Stimulated activated CD8-positive, alpha-beta memory T cell treated with anti-CD3 and anti-CD28 coated beads, Interleukin-15, amount 100 ng/mL, for 1 hour (primary cell): ENCODE data around the gene PLXNB2.

ENCODE experiments used
- DNase-seq: peaks from one replicate; pipeline ENCODE4 v3.0.0-alpha.2; 2020; ENCODE audit warnings: low read depth

PLXNB2 gene

DNA sequence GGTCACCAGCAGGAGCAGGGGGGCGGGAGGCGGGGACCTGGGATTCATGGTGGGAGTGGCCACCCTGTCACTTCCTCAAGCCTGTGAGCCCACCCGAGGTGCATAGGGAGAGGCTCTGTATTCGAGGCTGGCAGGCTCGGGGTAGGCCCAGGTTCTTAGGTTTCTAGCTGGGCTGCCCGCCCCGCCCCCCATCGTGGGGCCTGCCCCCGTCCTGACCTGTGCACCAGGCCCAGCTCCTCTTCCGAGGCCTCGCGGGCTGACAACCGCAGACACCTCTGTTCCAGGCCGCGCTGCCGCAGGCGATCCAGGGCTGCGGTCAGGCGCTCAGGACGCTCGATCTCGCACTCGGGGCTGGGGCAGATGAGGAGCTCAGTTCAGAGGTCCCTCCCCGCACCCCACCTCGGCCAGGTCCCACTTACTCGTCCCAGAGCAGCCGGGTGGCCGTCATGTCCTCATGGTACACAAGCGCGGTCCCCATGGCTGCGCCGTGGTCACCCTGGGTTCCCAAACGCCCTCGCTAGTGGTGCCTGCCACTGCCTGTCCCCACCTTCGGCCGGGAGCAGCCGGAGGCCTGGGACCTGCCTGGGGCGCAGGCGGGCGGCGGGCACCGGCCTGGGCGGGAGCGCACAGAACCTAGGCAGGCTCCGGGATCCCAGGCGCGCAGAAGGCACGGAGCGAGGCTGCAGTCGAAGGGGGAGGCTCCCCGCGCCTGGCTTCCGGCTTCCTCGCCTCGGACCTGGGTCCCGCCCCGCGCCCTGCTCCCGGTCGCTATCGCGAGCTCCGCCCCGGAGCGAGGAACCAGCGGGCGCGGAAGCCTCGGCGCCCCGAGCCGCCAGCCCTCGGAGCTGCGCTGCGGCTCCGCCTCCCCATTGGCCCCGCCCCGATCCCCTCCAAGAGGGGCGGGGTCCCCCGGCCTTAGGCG lies 56.6 kb downstream of the PLXNB2 start, which contains the start of gene HDAC10:
Gene HDAC10 (minus strand): TSS at position 711 of the 922 bp plus-strand sequence. CDS start 233 bp downstream, at position 478.
- DNase-seq: no peak

- no peak for DNase-seq
Measured at GRCh38 chr22:50250249-50250554, 57.2 kb downstream of the PLXNB2 start.

DNA sequence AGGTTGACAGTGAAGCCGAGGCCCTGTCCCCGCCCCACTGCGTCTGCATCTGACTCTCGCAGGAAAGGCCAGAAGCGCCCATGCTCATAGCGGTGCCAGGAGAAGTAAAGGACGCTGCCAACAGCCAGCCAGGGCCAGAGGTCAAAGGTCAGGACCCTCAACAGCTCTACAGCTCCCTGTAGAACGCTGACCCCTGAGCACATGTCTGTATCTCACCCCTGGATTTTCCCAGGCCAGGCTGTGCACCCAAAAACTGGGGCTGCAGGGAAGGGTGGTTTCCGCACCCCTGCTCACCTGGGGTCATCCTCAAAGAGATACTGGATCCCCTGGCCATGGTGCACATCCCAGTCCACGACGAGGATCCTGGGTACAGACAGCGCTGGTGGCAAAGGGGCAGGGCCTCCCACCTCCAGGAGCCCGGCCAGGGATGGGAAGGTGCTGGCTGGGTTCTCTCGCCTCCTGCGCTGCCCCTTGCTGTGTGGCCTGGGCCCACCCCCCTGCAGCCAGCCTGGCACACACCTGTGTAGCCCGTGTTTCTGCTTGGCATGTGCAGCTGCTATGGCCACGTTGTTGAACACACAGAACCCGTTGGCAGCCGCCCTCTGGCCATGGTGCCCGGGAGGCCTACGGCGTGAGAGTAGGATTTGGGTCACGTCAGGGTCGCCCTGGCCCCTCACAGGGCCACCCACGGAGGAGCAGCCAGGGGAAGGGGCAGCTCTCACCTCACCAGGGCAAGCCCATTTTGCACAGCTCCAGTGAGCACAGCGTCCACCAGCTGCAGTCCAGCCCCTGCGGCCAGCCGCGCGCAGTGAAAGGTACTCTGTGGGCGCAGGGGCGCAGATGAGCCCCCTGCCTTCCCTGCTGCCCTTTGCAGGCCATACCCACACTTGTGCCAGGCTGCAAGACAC lies 57.9 kb downstream of the PLXNB2 start:
- no peak for DNase-seq

DNA sequence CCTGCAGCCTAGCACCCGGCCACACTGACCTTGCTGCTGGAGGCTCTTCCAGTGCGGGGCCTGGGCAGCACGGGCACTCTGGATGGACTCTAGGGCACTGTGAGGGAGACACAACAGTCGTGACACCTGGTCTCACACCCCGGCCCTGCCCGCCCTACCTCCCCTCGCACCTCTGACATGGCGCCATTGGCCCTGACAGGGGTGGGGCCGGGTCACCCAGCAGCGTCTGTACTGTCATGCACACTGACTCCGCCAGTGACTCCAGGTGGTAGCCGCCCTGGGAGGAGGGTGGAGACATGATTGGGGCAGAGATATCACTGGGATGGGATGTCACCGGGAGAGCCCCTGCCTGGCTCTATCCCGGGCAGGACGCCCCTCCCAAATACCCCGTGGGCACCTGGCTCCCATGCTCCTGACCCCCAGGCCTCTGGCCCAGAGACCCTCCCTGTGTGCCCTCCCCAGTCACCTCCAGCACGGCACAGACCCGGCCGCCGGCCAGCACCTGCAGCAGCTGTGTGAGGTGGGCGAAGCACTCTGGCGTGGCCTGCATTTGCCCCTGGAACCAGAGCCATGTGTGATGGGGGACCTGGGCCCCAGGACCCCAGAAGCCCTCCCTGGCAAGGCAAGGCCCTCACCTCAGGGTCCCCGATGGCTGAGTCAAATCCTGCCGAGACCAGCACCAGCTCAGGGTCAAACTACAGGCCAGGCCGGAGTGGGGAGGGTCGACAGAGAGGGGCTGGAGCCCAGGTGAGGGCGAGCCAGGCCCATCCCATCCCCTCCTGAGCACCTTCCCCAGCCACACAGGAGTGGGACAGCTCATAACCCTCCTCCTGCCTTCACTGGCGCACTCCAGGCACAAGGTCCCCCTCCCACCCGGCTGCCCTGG lies 59.0 kb downstream of the PLXNB2 start:
- no peak for DNase-seq

DNA sequence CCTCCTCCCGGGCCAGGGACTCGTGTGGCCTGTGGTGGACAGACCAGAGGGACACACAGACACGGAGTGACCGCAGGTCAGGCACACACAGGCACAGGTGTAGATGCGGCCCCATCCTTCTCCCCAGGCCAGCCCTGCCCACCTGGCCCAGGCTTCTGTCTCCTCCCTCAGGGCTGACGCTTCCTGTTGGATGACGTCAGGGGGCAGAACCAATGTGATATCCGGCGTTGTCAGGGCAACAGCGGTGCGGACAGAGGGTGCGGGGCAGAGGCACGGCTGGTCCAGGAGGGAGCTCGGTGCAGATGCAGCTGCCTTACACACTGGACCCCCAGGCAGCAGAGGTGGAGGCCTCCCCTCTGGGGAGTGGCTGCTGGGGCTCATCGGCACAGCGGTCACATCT lies 59.7 kb downstream of the PLXNB2 start:
- no peak for DNase-seq

DNA sequence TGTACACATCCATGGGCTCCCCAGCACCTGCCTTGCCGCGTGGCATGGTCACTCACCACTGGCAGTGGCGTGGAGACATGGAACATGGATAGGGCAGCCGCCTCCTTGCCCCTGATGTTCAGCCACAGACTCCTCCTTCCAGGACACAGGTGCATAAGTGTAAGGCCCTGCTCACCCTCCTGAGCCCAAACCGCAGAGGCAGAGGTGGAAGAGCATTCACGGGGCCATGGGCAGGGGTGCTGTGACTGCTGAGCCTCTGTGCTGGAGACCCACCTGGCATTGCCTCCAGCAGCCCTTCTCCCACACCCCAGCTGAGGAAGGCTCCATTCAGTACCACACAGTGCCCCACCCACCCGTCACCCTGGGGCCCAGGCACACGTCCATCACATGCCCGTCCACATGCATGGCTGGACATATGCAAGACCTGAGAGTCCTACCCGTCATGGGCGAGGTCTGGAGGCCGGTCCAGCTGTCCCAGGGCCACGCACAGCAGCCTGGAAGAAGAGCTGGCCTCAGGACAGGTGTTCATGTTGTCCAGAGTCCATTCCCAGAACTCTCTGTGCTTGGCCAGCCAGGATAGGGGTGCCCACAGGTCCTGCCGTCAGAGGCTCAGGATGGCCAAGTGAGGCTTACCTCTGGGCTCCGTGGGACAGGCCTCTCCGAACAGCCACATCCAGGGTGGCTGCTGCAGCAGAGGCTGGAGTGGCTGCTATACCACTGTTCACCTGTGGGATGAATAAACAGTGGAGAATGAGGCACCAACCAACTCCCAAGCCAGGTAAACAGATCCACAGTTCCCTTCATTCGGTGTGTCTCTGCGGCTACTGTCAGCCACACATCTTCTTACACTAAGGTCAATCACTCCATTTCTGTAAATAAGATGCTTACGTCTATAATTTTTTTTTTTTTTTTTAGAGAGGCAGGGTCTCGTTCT lies 60.9 kb downstream of the PLXNB2 start:
- no peak for DNase-seq

GRCh38 chr22:50245214-50246072 lies 62.0 kb downstream of the PLXNB2 start:
- no peak for DNase-seq

- peak; percentile 82 for DNase-seq
Measured at GRCh38 chr22:50244420-50245213, 62.8 kb downstream of the PLXNB2 start, which contains the start of gene TUBGCP6. TSS of gene TUBGCP6 (minus strand) at chr22:50245023. CDS start at chr22:50244459, 564 bp downstream.

DNA sequence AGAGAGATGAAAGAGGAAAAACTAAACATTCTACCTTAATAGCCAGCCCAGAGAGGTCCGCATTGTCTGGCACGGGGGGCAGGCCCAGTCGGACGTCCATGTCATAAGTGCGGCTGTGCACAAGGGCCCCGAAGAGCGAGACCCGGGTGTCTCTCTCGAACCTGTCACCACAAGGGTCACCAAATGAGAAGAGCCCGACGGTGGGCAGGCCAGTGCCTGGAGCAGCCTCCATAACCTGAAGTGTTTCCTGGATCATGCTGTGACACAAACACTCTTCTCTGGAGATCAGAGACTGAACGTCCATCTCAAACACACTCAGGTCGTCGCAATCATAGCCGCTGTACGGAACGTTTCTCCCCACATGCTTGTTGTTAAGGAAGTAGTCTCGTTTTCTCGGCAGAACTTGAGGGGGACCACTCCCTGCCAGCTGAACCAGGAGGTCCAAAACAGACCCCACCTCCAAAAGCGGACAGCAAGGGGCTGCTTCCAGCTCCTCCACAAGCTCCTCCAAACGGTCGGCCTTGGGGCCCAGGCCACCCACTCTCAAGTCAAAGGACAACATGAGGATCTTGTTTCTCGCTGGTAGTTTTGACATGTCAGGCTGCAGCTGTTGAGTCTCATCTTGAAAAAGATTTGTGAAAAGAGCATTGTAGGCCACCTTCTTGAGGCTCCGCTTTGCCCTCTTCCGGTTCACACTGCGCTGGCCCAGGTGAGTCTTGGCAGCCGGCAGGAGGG lies 63.6 kb downstream of the PLXNB2 start:
- DNase-seq: no peak

DNA sequence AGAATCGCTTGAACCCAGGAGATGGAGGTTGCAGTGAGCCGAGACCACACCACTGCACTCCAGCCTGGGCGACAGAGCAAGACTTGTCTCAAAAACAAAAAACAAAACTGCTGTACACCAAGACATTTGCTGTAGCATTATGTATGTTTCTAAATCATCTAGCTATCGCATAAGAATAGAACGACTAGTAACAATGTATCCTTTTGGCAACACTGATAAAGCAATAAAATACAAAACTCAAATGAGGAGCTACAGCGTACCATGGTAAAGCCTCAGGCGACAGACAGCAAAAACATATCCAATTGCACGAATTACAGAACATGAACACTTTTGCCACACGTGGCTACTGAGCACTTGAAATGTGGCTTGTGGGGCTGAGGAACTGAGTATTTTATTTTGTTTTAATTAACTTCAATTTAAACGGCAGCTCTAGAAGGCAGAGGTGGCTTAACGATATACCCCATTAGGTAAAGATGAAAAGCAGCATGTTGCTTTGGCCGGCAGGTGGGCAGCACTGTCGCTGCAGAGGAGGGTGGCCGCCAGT lies 65.0 kb downstream of the PLXNB2 start:
- DNase-seq: no peak

GRCh38 chr22:50238755-50239154 lies 68.7 kb downstream of the PLXNB2 start:
- no peak for DNase-seq

DNA sequence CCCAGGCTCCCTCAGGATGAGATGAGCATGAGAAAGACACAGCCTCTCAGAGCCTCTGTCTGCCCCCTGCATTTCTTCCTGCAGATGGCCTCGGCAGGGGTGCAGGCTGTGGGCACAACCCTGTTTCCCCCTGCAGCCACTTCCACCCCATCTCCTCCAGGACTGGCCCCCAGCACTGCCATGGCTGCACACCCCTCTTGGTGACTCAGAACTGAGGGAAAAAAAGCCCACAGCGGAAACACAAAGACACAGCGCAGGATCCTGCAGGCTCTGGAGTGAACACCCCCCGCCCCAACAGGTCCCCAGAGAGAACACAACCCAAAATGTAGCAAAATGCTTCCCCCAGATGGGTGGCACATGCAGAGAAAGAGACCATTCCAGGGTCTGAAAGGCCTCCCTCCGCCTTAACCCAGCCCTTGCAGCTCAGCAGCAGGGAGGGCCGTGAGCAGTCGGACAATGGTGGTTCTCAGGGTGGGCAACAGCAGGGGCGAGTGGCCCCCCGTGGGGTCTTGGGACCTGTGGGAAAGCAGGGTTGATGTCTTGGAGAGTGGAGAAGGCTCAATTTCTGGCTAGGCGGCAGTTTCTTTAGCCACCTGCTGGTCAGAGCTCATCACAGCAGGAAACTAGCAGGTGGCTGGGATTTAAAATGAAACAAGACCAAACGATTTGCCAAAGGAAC lies 70.6 kb downstream of the PLXNB2 start:
- no peak for DNase-seq

DNA sequence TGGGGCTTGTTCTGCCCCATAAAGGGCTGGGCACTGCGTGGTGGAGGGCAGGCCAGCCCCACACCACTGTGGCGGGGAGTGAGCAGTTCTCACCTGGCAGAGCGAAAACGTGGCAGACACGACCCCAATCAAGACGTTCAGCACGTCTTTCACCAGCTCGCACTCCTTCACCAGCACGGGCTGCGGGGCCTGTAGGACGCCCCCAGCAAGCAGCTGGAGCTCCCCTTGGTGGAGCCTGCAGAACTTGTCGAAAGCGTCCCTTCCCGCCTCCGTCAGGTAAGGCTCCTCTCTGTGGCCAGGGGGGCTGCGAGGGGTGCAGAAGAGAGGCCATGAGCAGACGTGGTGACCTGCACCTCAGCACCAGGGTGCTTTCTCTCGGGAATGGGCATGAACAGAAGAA lies 74.2 kb downstream of the PLXNB2 start:
- no peak for DNase-seq

DNA sequence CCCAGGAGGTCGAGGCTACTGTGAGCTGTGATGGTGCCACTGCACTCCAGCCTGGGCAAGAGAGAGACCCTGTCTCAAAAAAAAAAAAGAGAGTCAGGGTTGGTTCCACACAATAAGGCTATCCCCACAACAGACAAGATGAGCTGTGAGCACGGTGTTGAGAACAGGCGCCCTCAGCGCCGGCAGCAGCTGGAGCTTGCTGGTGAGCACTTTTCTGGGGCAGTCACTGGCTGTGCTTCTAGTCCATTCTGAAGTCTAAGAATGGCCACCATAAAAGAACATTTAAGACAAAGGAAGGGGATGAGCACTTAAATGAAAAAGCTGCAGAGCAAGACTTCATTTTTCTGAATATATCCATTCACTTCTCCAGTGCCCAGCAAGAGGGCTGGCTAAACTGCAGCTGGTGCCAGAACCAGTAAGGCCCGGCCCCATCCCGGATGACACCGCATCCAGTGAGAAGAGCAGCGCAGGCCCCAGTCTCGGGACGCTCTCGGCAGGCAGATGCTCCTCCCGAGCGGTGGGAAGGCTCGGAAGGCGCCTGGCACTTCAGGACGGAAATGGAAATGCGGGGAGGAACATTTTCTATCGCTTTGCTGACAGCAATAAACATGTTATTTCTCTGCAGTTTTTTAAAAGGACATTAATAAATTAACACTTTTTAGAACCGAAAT lies 74.8 kb downstream of the PLXNB2 start:
- DNase-seq: no peak

- no peak for DNase-seq
Measured at GRCh38 chr22:50229370-50229769, 78.1 kb downstream of the PLXNB2 start.

DNA sequence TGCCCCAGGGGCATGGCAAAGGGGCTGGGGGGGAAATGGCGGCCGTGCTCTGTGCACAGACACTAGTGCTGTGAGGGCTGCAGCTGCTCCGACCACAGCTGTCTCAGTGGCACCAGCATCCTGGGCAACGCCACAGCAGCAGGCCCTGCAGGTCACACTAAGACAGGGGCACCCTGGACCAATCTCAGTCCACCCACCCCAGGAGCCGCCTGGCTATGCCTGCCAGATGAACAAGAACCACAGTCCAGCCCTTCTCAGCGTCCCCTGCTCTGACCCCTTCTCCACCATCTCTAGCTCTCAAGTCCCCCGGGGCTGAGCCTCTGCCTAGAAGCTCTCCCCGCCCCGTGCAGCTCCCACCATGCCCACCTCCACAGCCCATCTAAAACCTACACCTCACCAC lies 79.1 kb downstream of the PLXNB2 start:
- DNase-seq: no peak
